ENCODE results near the gene CELF5. TPM values are rescaled to one million over a fixed set of nuclear protein-coding genes. Genes with fewer than 3 reads are reported as not detected.
A peak's percentile ranks its signal among the peaks of the same experiment; 100 is the strongest.
"Not testable (repeated sequence)": the region's sequence is repeated elsewhere in the genome, so short reads cannot be mapped to it uniquely, and the experiment has no call there.

CELF5 gene
- total RNA-seq, 1 donor from 2014 or later = not detected

DNA sequence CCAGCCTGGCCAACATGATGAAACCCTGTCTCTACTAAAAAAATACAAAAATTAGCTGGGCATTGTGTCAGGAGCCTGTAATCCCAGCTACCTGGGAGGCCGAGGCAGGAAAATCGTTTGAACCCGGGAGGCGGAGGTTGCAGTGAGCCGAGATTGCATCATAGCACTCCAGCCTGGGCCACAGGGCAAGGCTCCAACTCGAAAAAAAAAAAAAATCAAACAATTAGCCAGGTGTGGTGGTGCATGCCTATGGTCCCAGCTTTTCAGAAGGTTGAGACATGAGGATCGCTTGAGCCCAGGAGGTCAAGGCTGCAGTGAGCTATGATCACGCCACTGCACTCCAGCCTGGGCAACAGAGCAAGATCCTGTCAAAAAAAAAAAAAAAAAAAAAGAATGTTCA, 76.1 kb downstream of the CELF5 start:
- DNase-seq (ENCODE audit: missing footprints); intact Hi-C loops (cut with DNase I); ATAC-seq: not testable (repeated sequence)

DNA sequence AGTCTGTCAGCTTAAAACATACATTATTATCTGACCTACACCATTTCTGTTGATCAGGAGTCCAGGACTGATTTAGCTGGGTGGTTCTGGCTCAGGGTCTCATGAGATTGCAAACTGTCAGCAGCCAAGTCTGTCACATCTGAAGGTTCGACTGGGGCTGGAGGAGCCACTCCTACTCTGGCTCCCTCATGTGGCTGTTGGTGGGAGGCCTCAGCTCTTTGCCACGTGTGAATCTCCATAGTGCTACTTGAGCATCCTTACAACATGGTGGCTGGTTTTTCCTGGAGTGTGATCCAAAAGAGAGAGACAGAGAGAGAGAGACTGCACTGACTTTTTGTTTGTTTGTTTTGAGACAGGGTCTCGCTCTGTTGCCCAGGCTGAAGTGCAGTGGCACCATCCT, 78.3 kb downstream of the CELF5 start:
- intact Hi-C loops (cut with DNase I) = no loop called here
- ATAC-seq (no peak), DNase-seq (ENCODE audit: missing footprints) (no peak)

DNA sequence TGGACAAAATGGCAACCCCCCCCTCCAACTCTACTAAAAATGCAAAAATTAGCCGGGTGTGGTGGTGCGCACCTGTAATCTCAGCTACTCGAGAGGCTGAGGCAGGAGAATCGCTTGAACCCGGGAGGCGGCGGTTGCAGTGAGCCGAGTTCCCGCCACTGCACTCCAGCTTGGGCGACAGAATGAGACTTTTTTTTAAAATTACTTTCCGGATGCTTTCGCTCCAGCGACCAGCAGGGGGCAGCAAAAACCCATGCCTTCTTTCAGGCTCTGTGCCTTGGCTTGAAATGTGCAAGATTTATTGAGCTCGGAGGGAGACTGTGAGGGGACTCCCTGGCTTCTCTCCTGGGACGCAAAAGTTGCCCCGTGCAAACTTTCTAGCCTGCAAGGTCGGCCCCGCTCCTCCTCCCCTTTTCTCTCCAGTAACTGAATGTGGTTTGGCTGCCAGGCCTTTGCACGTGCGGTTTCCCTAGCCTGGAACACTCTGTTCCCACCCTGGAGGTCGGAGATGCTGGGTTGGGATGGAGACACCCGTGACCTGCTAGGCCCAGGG, 80.5 kb downstream of the CELF5 start:
- intact Hi-C loops (cut with DNase I) = loop anchor here (2.0 kb wide), 1 partner anchor 168 kb away; no protein-coding TSS in a partner anchor
- peak; percentile 46 for ATAC-seq
- DNase-seq (ENCODE audit: missing footprints) = no peak

DNA sequence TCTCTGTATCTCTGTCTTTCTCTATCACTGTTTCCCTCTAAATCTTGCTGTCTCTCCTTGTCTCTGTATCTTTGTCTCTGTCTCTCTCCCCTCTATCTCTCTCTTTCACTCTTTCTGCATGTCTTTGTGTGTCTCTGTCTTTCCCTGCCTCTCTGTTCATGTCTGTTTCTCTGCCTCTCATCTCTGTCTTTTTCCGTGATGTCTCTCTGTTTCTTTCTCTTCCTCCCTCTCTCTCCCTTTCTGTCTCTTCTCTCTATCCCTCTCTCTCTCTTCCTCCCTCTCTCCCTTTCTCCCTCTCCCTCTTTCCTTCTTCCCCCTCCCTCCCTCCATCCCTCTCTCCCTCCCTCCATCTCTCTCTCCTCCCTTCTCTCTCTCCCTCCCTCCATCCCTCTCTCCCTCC, 85.3 kb downstream of the CELF5 start:
- ATAC-seq (no peak), DNase-seq (ENCODE audit: missing footprints) (no peak)
- intact Hi-C loops (cut with DNase I) = no loop called here

DNA sequence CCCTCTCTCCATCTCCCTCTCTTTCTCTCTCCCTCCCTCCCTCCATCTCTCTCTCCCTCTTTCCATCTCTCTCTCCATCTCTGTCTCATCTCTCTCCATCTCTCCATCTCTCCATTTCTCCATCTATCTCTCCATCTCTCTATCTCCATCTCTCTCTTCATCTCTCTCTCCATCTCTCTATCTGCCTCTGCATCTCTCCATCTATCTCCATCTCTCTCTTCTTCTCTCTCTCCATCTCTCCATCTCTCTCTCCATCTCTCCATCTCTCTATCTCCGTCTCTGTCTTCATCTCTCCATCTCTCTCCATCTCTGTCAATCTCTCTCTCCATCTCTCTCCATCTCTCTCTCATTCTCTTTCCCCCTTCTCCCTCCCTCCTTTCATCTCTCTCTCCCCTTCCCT, 85.8 kb downstream of the CELF5 start:
- ATAC-seq (no peak), DNase-seq (ENCODE audit: missing footprints) (no peak)
- intact Hi-C loops (cut with DNase I) = no loop called here

DNA sequence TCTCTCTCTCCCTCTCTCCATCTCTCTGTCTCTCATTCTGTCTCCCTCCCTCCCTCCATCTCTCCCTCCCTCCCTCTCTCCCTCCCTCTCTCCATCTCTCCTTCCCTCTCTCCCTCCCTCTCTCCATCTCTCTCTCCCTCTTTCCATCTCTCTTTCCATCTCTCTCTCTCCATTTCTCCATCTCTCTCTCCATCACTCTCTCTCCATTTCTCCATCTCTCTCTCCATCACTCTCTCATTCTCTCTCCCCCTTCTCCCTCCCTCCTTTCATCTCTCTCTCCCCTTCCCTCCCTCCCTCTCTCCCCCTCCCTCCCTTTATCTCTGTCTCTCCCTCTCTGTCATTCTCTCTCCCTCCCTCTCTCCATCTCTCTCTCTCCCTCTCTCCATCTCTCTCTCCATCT, 86.2 kb downstream of the CELF5 start:
- ATAC-seq (no peak), DNase-seq (ENCODE audit: missing footprints) (no peak)
- intact Hi-C loops (cut with DNase I) = no loop called here

DNA sequence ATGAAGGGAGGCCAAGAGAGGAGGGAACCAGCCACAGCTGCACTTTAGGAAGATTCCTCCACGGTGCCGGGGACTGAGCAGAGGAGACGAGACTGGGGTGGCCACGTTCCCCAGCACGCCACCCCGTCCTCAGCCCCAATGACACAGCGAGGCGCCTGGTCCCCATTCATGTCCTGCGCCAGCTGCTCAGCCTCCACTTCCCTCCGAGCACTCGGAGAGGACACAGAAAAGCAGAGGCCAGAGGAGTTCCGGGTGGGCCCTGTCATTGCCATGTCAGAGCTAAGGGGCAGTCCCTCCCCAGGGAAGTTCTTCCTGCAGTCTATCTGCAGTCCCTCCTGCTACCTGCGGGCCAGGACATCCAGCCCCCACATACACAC, 88.7 kb downstream of the CELF5 start:
- no peak for DNase-seq (ENCODE audit: missing footprints)
- intact Hi-C loops (cut with DNase I) = no loop called here
- ATAC-seq = no peak

DNA sequence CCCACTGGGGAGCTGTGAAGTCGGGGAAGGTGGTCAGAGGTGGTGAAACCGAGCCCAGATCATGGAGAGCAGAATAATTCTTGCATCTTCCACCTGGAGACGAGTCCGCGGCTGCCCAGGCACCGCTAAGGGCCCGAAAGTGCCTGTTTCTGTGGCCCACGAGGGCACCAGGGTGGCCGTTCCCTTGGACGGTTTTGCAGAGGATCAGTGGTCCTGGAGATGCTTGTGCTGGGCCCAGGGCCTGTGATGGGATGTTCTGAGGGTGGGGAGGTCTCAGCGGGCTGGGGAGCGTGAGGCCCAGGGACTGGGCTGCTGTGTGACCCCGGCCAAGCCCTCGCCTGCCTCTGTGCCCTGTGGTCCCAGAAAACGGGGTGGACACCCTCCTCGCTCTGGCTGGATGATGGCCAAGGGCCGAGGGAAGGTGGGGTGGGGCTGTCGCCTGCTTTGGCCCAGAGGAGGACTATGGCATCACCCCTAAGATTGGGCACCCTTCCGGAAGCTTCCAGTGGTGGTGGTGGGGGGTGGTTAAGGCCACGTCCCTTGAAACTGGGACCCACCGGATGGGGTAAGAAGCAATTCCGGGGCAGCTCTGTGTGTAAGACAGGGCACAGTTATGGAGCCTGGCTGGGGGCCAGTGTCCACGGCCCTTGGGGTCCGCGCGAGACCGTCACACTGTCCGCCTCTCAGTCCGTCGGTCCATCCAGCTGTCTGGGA, 90.7 kb downstream of the CELF5 start:
- intact Hi-C loops (cut with DNase I) = no loop called here
- ATAC-seq (no peak), DNase-seq (ENCODE audit: missing footprints) (no peak)

DNA sequence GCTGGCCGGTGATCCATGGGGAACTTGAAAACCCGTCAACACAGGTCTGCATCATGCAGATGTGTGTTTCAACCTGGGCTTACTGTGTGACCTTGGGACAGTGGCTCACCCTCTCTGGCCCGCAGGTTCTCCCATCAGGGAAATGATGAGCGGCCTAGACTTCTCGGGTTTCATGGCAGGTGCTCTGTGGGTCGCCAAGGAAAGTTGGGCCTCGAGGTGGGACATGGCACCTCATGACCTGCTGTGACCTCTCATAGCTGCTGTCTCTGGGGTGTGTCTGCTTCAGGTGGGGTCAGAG, 91.2 kb downstream of the CELF5 start:
- intact Hi-C loops (cut with DNase I) = no loop called here
- no peak for DNase-seq (ENCODE audit: missing footprints)
- ATAC-seq = no peak

DNA sequence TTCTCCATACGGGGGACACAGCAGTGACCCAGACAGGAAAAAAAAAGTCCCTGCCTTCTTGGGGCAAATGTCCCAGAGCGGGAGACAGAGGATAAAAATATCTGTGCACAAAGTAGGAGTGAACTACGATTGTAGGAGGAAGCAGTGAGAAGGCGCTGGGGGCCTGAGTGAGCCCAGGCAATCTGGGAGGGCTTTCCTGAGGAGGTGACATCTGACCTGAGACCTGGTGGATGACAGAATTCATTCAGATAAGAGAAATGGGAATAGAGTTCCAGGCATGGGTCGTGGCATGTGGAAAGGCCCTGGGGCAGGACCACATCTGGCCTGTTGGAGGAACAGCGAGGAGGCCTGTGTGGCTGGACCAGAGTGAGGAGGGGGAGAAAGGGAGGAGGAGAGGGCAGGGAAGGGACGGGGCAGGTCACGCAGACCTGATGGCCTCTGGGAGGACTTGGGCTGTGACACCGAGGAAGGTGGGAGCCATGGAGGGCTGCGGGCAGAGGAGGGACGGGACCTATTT, 91.7 kb downstream of the CELF5 start:
- intact Hi-C loops (cut with DNase I) = no loop called here
- ATAC-seq (no peak), DNase-seq (ENCODE audit: missing footprints) (no peak)

DNA sequence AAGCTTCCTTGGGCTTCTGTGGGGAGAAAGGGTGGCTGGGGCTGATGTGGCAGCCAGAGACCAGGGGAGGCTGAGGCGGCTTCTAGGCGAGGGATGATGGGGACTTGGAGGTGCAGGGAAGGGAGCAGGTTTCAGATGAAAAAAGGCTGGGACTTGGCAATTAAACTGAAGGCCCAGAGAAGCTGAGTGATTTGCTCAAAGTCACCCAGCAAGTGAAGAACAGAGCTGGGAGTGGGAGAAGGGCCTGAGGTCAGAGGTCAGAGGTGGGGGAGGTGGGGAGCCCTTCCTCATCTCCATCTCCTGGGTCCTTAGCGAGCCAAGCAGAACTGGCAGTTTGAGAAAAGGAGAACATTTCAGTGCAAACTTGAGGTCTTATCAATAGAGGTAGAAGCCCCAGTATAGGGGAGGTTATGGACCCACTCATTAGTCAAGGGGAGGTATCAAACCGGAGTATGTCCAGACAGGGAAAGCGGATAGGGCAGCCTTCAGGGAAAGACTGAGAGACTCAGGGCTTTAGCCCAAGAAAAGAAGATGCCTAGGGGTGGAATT, 92.3 kb downstream of the CELF5 start:
- ATAC-seq (no peak), DNase-seq (ENCODE audit: missing footprints) (no peak)
- intact Hi-C loops (cut with DNase I) = no loop called here

DNA sequence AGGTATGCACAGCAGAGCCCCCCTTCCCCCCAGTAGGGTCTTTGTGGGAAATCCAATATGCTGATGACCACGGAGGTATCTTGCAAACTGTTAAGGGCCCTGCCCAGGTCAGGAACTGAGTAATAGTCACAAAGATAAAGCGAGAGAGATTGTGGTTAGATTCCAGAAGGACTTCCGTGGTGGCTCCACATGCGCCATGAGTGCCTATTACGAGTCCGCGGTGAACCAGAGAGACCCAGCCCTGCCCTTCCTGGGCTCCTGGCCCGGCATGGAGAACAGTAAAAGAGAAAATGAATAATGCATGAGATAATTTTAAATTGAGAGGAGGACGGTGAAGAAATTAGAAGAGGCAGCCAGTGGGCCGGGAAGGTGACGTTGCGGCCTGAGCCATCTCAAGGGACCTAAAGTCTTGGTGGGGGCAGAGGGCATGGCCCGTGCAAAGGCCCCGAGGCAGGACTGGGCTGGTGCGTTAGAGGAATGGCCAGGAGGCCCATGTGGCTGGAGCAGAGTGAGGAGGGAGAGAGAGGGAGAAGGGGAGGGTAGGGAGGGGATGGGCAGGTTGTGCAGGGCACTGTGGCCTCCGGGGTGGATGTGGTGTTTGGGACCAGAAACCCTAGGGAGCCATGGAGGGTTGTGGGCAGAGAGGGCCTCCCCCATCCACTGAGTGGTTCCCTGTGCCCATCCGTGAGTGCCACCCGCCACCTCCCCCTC, 95.3 kb downstream of the CELF5 start:
- intact Hi-C loops (cut with DNase I) = no loop called here
- DNase-seq (ENCODE audit: missing footprints) (no peak), ATAC-seq (no peak)

DNA sequence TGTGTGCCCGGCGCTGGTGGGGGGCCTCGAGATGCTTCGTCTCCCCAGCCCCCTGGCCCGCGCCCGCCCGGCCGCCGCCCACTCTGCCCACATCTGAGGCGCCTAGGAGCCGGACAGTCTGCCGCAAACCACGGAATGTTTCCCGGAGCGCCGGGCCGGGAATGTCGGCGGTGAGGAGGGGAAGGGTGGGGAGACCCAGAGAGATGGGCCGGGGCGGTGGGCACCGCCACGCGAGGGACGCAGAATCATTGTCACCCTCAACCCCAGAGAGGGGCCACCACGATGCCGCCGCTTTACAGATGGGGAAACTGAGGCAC, 95.9 kb downstream of the CELF5 start:
- DNase-seq (ENCODE audit: missing footprints) (no peak), ATAC-seq (no peak)
- intact Hi-C loops (cut with DNase I) = no loop called here

DNA sequence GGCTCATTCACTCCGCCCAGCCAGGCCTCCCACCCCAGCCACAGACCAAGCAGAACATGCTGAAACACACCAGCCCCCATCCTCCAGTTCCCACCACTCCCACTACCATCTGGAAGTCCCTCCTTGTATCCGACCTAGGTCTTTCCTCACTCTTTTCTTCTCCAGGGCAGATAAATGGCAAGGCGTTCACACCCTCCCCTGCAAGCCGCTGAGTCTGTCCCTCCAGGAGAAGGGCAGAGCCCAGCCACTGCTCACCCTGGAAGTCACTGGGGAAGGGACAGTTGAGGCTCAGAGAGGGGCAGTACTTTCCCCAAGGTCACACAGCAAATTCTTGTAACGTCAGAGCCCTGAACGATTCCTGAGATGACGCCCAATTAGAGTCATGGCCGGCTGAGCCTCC, 96.4 kb downstream of the CELF5 start:
- ATAC-seq (no peak), DNase-seq (ENCODE audit: missing footprints) (no peak)
- intact Hi-C loops (cut with DNase I) = no loop called here

DNA sequence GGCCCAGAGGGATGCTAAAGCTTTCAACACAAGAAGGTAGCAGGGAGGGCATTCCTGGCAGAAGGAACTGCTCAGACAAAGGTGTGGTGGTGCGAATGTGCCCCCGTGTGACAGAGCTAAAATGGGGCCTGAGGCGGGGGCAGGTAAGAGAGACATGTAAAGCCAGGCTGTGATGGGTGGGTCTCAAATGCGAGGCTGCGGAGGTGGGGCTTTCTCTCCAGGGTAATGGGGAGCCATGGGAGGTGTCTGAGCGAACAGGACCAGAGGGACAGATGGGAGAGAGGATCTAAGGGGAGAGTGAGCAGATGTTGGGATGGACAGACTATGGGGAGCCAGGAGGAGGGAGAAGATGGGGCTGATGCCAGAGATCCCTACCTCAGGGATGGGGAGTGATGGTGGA, 97.2 kb downstream of the CELF5 start:
- ATAC-seq (no peak), DNase-seq (ENCODE audit: missing footprints) (no peak)
- intact Hi-C loops (cut with DNase I) = no loop called here

DNA sequence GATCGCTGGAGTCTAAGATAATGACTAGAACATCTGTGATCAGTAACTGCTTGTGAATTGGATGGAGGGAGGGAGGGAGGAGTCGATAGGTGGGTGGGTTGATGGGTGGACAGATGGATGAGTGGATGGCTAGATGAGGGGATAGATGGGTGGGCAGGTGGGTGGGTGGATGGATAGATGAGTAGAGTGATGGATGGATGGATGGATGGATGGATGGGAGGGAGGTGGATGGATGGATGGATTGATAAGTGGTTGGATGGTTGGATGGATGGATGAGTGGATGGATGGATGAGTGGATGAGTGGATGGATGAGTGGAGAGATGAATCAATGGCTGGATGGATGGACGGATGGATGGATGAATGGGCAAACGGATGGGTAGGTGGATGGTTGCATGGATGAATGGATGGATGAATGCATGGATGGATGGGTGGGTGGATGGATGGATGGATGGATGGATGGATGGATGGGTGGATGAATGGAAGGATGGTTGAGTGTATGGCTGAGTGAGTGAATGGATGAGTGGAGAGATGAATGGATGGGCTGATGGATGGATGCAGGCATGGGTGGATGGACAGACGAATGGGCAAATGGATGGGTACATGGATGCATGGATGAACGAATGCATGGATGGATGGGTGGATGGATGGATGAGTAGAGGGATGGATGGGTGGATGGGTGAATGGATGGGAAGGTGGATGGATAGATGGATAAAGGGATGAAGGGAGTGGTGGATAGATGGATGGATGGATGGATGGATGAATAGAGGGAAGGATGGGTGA, 97.9 kb downstream of the CELF5 start:
- ATAC-seq (no peak), DNase-seq (ENCODE audit: missing footprints) (no peak)
- intact Hi-C loops (cut with DNase I) = no loop called here

DNA sequence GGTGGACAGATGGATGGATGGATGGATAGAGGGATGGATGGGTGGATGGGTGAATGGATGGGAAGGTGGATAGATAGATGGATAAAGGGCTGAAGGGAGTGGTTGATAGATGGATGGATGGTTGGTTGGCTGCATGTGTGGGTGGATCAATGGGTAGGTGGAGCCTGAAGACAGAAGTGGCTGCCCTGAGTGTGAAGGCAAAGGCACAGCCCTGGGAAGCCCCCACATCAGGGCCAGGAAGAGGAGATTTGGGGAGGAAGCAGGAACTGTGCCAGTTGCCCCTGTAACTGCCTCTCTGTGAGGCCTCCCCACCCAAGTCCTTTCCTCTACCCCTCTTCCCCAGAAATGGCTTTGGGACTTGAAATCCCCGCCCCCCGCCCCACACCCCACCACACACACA, 98.6 kb downstream of the CELF5 start:
- ATAC-seq = no peak
- intact Hi-C loops (cut with DNase I) = no loop called here
- no peak for DNase-seq (ENCODE audit: missing footprints)

DNA sequence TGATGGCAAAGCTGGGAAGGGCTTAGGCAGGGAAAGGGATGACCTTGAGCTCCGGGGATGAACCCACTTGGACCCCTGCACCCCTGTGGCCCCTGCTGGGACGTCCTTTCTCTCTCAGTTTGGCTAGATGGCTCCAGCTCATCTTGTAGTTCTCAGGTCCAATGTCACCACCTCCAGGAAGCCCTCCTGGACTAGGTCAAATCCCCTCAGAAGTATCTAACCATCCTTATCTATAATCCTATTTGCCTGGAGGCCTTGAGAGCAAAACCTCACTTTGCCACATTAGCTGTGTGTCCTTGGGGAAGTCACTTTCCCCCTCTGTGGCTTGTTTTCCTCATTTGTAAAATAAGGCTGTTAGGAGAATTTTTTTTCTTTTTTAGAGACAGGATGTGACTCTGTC, 99.2 kb downstream of the CELF5 start:
- DNase-seq (ENCODE audit: missing footprints) (no peak), ATAC-seq (no peak)
- intact Hi-C loops (cut with DNase I) = no loop called here

DNA sequence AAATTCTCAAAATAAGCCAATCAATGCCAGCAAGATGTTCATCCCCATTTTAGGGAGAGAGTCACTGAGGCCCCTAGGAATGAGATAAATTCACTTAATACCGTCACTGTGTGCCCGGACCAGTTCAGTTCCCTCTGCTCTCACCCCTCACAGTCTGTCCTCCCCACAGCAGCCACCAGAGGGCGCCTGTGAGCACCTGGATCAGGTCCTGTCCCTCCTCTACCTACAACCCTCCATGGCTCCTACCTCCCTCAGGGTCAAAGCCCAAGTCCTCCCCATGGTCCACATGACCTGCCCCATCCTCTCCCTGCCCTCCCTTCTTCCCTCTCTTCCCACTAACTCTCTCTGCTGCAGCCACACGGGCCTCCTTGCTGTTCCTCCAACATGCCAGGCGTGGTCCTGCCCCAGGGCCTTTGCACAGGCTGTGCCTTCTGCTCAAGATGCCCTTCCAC, 100.0 kb downstream of the CELF5 start:
- no peak for ATAC-seq
- intact Hi-C loops (cut with DNase I) = no loop called here
- peak; percentile 83 for DNase-seq (ENCODE audit: missing footprints)
